Upper lobe of right lung (tissue), 1 donor: ENCODE measurements around the gene SMAGP. TPM values are rescaled to one million over a fixed set of nuclear protein-coding genes. Genes with fewer than 3 reads are reported as not detected.
A peak's percentile ranks its signal among the peaks of the same experiment; 100 is the strongest.

ENCODE experiments used
- ATAC-seq: fragments of 200-7000 bp; cut with Tn5 transposase; one replicate; pipeline ENCODE4 v1.9.1; 2020; ENCODE audit warnings: mild to moderate bottlenecking, moderate library complexity
- DNase-seq: peaks from one replicate; pipeline ENCODE4 v3.0.0-alpha.2; 2020
- H3K27ac ChIP-seq: fragments of 200-600 bp; one replicate; pipeline ENCODE4 v1.8.0; 2022
- H3K27me3 ChIP-seq: fragments of 200-600 bp; one replicate; pipeline ENCODE4 v1.8.0; 2022; ENCODE audit warnings: mild to moderate bottlenecking
- H3K36me3 ChIP-seq: fragments of 200-600 bp; one replicate; pipeline ENCODE4 v1.8.0; 2022
- H3K4me1 ChIP-seq: fragments of 200-600 bp; one replicate; pipeline ENCODE4 v1.8.0; 2022
- H3K4me3 ChIP-seq: fragments of 200-600 bp; one replicate; pipeline ENCODE4 v1.8.0; 2022; ENCODE audit warnings: mild to moderate bottlenecking
- H3K9me3 ChIP-seq: fragments of 200-600 bp; one replicate; pipeline ENCODE4 v1.8.0; 2022
- intact Hi-C: fragments of 100-400 bp; cut with DNase I; formaldehyde crosslinking; loops from one replicate; pipeline ENCODE4 v1.11.0; 2022
- total RNA-seq: library from RNA; stranded (reverse); fragmentation: NEBNext Ultra II Directional; extraction: Animal tissue kit (Norgen Biotek cat#: 25700); gene quantifications from one replicate; pipeline ENCODE4 v1.2.1, GENCODE V29; 2021
- TF ChIP-seq, protein P1 (sequence below): fragments of 200-600 bp; IDR thresholded peaks from one replicate; pipeline ENCODE4 v1.8.0; 2022; ENCODE audit warnings: antibody characterized with exemption
- donor health status: DM: no; HTN: yes; CAD: no; lungs with severe emphysema.

Gene SMAGP
- total RNA-seq, 1 donor from 2014 or later, result 34.2 TPM

DNA sequence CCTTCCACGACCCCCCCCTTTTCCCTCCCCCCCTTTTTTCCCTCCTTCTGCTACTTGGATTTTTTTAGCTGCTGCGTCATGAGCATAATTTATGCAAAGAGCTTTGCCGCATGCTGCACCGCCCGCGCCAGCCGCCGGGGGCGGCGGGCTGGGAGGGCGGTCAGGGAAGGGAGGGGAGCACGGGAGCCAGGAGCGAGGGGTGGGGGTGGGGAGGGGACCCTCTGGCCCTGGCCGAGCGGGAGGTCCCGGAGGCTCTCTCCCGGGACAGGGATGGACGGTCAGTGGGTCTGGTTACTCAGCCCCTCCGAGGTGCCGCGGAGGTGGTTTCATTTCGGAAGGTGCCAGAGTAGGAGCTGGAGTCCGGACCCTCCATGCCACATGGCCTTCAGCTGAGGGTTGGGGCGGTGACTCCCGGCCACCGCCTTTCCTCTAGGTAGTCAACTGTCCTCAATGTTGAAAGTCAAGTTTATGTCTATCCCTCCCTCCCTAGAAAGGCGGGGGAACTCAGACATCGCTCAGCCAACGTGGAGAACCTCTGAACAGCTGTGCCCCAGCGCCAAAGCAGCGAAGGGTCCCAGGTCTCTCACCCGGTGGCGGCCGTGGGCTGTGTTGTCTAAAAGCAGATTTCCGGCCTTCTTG lies 52.1 kb downstream of the SMAGP start, which contains the start of gene POU6F1:
POU6F1 (minus strand) TSS at position 95 of the 639 bp plus-strand sequence. CDS start 11,226 bp downstream, outside the sequence.
- H3K4me3 ChIP-seq, result peak within 1 kb of the TSS; percentile 89
- intact Hi-C loops, result no loop called here
- ATAC-seq, result peak; percentile 91

GRCh38 chr12:51217133-51217967 lies 52.9 kb downstream of the SMAGP start:
- intact Hi-C loops, result no loop called here
- H3K27me3 ChIP-seq, result no peaks in the 10 kb centered on the region
- TF ChIP-seq, protein P1, sequence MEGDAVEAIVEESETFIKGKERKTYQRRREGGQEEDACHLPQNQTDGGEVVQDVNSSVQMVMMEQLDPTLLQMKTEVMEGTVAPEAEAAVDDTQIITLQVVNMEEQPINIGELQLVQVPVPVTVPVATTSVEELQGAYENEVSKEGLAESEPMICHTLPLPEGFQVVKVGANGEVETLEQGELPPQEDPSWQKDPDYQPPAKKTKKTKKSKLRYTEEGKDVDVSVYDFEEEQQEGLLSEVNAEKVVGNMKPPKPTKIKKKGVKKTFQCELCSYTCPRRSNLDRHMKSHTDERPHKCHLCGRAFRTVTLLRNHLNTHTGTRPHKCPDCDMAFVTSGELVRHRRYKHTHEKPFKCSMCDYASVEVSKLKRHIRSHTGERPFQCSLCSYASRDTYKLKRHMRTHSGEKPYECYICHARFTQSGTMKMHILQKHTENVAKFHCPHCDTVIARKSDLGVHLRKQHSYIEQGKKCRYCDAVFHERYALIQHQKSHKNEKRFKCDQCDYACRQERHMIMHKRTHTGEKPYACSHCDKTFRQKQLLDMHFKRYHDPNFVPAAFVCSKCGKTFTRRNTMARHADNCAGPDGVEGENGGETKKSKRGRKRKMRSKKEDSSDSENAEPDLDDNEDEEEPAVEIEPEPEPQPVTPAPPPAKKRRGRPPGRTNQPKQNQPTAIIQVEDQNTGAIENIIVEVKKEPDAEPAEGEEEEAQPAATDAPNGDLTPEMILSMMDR, result peak; percentile 33
- no peaks in the 10 kb centered on the region for H3K36me3 ChIP-seq
- H3K4me3 ChIP-seq, result peak overlapping the region; percentile 89
- DNase-seq (peak; percentile 87), ATAC-seq (peak; percentile 77)
- no peaks in the 10 kb centered on the region for H3K9me3 ChIP-seq
- peaks cover 15% of the 10 kb centered on the region for H3K4me1 ChIP-seq
- peak overlapping the region; percentile 97 for H3K27ac ChIP-seq

More for the DNA sequence above, 52.1 kb downstream of the SMAGP start, which contains the start of gene POU6F1:
- no peaks in the 10 kb centered on the region for H3K36me3 ChIP-seq
- peak within 1 kb of the TSS; percentile 97 for H3K27ac ChIP-seq
- DNase-seq, result peak; percentile 90
- TF ChIP-seq, protein P1, result peak; percentile 65
- H3K4me1 ChIP-seq, result peaks cover 15% of the 10 kb centered on the region
- no peaks in the 10 kb centered on the region for H3K27me3 ChIP-seq
- H3K9me3 ChIP-seq, result no peaks in the 10 kb centered on the region

- Histone ChIP-seq H3K36me3 (no peaks in the 10 kb centered on the region), H3K27ac (peak overlapping the region; percentile 97), H3K27me3 (no peaks in the 10 kb centered on the region), H3K4me3 (peak overlapping the region; percentile 89), H3K4me1 (peaks cover 15% of the 10 kb centered on the region), H3K9me3 (no peaks in the 10 kb centered on the region)
- intact Hi-C loops, result no loop called here
- TF ChIP-seq, protein P1, result no peak
- no peak for ATAC-seq
- no peak for DNase-seq
These were observed 53.6 kb downstream of the SMAGP start for GRCh38 chr12:51216642-51217041.

GRCh38 chr12:51214895-51215294 lies 55.3 kb downstream of the SMAGP start:
- no peaks in the 10 kb centered on the region for H3K27me3 ChIP-seq
- H3K4me1 ChIP-seq, result peaks cover 15% of the 10 kb centered on the region
- H3K36me3 ChIP-seq, result no peaks in the 10 kb centered on the region
- intact Hi-C loops, result no loop called here
- no peak overlapping the region for H3K27ac ChIP-seq
- H3K9me3 ChIP-seq, result no peaks in the 10 kb centered on the region
- peak; percentile 22 for DNase-seq
- TF ChIP-seq, protein P1, result no peak
- no peak overlapping the region for H3K4me3 ChIP-seq
- ATAC-seq, result no peak

DNA sequence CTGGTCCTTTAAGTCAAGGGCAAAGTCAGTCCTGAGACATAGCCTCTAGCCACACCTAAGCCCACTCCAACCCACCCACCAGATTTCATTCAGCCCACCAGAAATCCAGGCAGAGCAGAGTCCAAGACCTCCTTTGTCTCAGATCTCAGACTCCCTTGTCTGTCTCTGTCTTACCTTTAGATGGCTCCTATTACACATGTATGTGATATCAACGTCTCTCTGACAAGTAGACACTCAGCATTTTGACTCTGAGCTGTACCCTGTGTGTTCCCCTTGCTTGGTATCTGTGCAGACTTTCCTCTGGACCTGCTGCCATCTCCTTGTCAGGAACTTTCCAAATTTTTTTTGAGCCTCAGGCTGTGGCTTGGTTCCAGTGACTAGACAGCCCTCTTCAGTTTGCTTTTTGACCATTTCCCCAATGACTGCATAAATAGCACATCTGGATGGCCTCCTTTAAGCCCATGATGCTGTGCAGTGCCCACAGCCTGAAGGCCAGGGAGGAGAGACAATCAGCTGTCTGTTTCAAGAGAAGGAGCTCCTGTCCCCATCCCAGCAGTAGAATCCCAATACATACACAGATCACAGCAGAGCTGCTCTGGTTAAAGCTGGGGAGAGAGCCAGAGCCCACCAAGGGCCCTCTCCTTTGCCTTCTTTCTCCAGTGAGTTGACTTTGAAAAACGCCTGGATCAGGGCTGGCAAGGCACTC lies 59.4 kb downstream of the SMAGP start:
- intact Hi-C loops, result no loop called here
- Histone ChIP-seq H3K27me3 (no peaks in the 10 kb centered on the region), H3K27ac (no peak overlapping the region), H3K4me1 (no peaks in the 10 kb centered on the region), H3K4me3 (no peak overlapping the region), H3K9me3 (no peaks in the 10 kb centered on the region), H3K36me3 (no peaks in the 10 kb centered on the region)
- DNase-seq, result no peak
- TF ChIP-seq, protein P1, result no peak
- ATAC-seq, result no peak
